ENCODE data around the gene CAMSAP2.

Gene CAMSAP2

GRCh38 chr1:200704986-200705500, 33.6 kb upstream of the CAMSAP2 start:
- TF ChIP-seq FEZF1 (tag by site-specific recombination; IDR thresholded peaks at IDR 0.05) = no peak
- TF ChIP-seq ZNF341 (tag by site-specific recombination; IDR thresholded peaks at IDR 0.05; ENCODE audit: low read depth) = no peak
- TF ChIP-seq OSR2 (tag by site-specific recombination; IDR thresholded peaks at IDR 0.05) = no peak
- TF ChIP-seq ZNF580 (tag by site-specific recombination; IDR thresholded peaks at IDR 0.05) = no peak
- no peak for TF ChIP-seq ZSCAN4 (tag by site-specific recombination; IDR thresholded peaks at IDR 0.05)
- TF ChIP-seq KLF1 (tag by site-specific recombination; IDR thresholded peaks at IDR 0.05) = no peak
- TF ChIP-seq ZNF302 (tag by site-specific recombination; IDR thresholded peaks at IDR 0.05; ENCODE audit: low read depth) = no peak
- no peak for TF ChIP-seq HIC1 (tag by site-specific recombination; IDR thresholded peaks at IDR 0.05)
- TF ChIP-seq ZNF544 (tag by site-specific recombination; IDR thresholded peaks at IDR 0.05) = no peak
- TF ChIP-seq TCF7L2 (IDR thresholded peaks at IDR 0.05; ENCODE audit: borderline replicate concordance, low read depth, low read length) = no peak
- no peak for TF ChIP-seq ZNF274 (IDR thresholded peaks at IDR 0.05; ENCODE audit: low read length)
- TF ChIP-seq ZNF274 (tag by site-specific recombination; IDR thresholded peaks at IDR 0.05; ENCODE audit: borderline replicate concordance) = no peak
- no peak for TF ChIP-seq ZBTB8A (tag by site-specific recombination; IDR thresholded peaks at IDR 0.05)
- TF ChIP-seq SCRT1 (tag by site-specific recombination; IDR thresholded peaks at IDR 0.05; ENCODE audit: borderline replicate concordance) = no peak
- TF ChIP-seq ZNF311 (tag by site-specific recombination; IDR thresholded peaks at IDR 0.05; ENCODE audit: borderline replicate concordance) = no peak
- TF ChIP-seq ZNF48 (tag by site-specific recombination; IDR thresholded peaks at IDR 0.05) = no peak
- no peak for TF ChIP-seq ZNF639 (tag by site-specific recombination; IDR thresholded peaks at IDR 0.05)

GRCh38 chr1:200706111-200706814, 32.4 kb upstream of the CAMSAP2 start:
- no peaks in the 10 kb centered on the region for H3K4me1 ChIP-seq (ENCODE audit: control insufficient read depth, insufficient read depth, low read length)
- H3K4me3 ChIP-seq (ENCODE audit: low read depth, low read length) = no peak overlapping the region
- no peaks in the 10 kb centered on the region for H3K36me3 ChIP-seq (ENCODE audit: control insufficient read depth in 2 of 2, insufficient read depth in 1 of 2, low read length in 2 of 2)
- no peak overlapping the region for H3K27ac ChIP-seq (ENCODE audit: extremely low read depth, low read depth, low read length)
- H3K9me3 ChIP-seq (ENCODE audit: control insufficient read depth, insufficient read depth, low read depth, low read length) = no peaks in the 10 kb centered on the region
- ChIA-PET CTCF (no interaction called here), POLR2A (no interaction called here)
- no peak for TF ChIP-seq SALL2 (tag by site-specific recombination; IDR thresholded peaks at IDR 0.05; ENCODE audit: borderline replicate concordance)
- no peak for TF ChIP-seq ZBTB11 (tag by site-specific recombination; conservative IDR thresholded peaks at IDR 0.05; ENCODE audit: low read depth)
- no peak for TF ChIP-seq BCL6B (tag by site-specific recombination; IDR thresholded peaks at IDR 0.05)
- TF ChIP-seq ZNF571 (tag by site-specific recombination; IDR thresholded peaks at IDR 0.05) = no peak
- no peak for TF ChIP-seq ZBTB6 (tag by site-specific recombination; IDR thresholded peaks at IDR 0.05)
- TF ChIP-seq SP3 (tag by site-specific recombination; IDR thresholded peaks at IDR 0.05) = no peak

More at GRCh38 chr1:200704986-200705500, 33.6 kb upstream of the CAMSAP2 start:
- no peaks in the 10 kb centered on the region for H3K9me3 ChIP-seq (ENCODE audit: control insufficient read depth, insufficient read depth, low read depth, low read length)
- POLR2A ChIA-PET = interaction anchor here (0.9 kb wide), 1 partner anchor 35 kb away, joined by 6 read pairs; the partner anchor contains the start of gene DDX59
- CTCF ChIA-PET = no interaction called here
- H3K4me1 ChIP-seq (ENCODE audit: control insufficient read depth, insufficient read depth, low read length) = no peaks in the 10 kb centered on the region
- H3K27ac ChIP-seq (ENCODE audit: extremely low read depth, low read depth, low read length) = no peak overlapping the region
- no peaks in the 10 kb centered on the region for H3K36me3 ChIP-seq (ENCODE audit: control insufficient read depth in 2 of 2, insufficient read depth in 1 of 2, low read length in 2 of 2)
- no peak overlapping the region for H3K4me3 ChIP-seq (ENCODE audit: low read depth, low read length)
